Measurements from ENCODE around the gene ZCCHC2.

ZCCHC2 gene

DNA sequence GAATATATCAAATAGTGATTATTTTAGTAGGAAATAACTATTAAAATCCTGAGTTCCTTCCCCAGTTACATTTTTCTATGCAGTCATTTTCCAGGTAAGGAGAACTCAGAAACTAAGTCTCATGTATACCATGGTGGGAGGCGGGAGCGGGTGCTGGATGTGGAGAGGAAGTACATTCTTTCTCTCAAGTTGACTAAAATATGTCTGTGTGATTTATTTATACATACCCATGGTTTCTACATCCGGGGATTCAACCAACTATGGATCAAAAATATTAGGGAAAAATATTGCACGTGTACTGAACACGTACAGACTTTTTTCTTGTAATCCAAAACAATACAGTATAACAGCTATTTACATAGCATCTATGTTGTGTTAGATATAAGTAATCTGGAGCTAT, 6.8 kb downstream of the ZCCHC2 start:
- no peaks in the 10 kb centered on the region for H3K27me3 ChIP-seq
- TF ChIP-seq CTCF (IDR thresholded peaks at IDR 0.05): no peak
- H3K9me3 ChIP-seq: no peaks in the 10 kb centered on the region
- peak overlapping the region; percentile 43 to 45 for H3K27ac ChIP-seq
- H3K36me3 ChIP-seq: no peaks in the 10 kb centered on the region
- H3K4me1 ChIP-seq: peaks cover 0 to 83% (median 29%) of the 10 kb centered on the region in 4 donors
- intact Hi-C loops (cut with DNase I; ENCODE audit: low total_unique reads): loop anchor here (5.0 to 10.0 kb wide), 4 partner anchors 188 to 895 kb away; partner anchors contain the start of genes PHLPP1, PIGN, RELCH and VPS4B
- DNase-seq: no peak
- H3K4me3 ChIP-seq: no peak overlapping the region

DNA sequence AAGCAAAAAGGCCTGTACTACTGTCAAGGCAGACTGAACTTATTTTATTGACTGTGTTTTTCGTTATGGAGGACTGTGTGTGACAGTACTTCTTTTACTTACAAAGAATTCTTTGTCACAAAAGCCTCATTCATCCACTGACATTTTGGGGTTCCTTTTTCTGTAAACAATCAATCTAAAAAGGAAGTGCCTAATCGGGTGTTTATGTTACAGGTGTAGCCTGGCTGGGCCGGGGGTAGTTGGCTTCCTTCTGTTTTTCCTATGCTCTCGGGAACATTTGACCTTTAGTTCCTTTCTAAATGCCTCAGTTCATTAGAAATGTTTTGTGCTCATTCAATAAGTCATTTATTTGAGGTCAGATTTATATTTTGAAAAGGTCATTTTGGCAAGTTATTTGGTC, 8.3 kb downstream of the ZCCHC2 start:
- Histone ChIP-seq H3K36me3 (no peaks in the 10 kb centered on the region), H3K27ac (peak overlapping the region; percentile 13 to 43), H3K4me3 (no peak overlapping the region), H3K4me1 (peaks cover 0 to 89% (median 30%) of the 10 kb centered on the region in 4 donors), H3K27me3 (no peaks in the 10 kb centered on the region), H3K9me3 (no peaks in the 10 kb centered on the region)
- no peak for DNase-seq
- TF ChIP-seq CTCF (IDR thresholded peaks at IDR 0.05): no peak
- intact Hi-C loops (cut with DNase I; ENCODE audit: low total_unique reads): loop anchor here (10.0 kb wide), 1 partner anchor 54 kb away; no protein-coding TSS in a partner anchor

- H3K4me3 ChIP-seq: no peak overlapping the region
- DNase-seq: no peak
- no peak for TF ChIP-seq CTCF (IDR thresholded peaks at IDR 0.05)
- H3K36me3 ChIP-seq: no peaks in the 10 kb centered on the region
- peaks cover 0 to 94% (median 30%) of the 10 kb centered on the region in 4 donors for H3K4me1 ChIP-seq
- H3K27me3 ChIP-seq: no peaks in the 10 kb centered on the region
- peak overlapping the region in 1 of 2 donors; percentile 43 for H3K27ac ChIP-seq
- intact Hi-C loops (cut with DNase I; ENCODE audit: low total_unique reads): loop anchor here (10.0 kb wide), 1 partner anchor 53 kb away; no protein-coding TSS in a partner anchor
- no peaks in the 10 kb centered on the region for H3K9me3 ChIP-seq
Observed at GRCh38 chr18:62531931-62532330, 9.1 kb downstream of the ZCCHC2 start.

DNA sequence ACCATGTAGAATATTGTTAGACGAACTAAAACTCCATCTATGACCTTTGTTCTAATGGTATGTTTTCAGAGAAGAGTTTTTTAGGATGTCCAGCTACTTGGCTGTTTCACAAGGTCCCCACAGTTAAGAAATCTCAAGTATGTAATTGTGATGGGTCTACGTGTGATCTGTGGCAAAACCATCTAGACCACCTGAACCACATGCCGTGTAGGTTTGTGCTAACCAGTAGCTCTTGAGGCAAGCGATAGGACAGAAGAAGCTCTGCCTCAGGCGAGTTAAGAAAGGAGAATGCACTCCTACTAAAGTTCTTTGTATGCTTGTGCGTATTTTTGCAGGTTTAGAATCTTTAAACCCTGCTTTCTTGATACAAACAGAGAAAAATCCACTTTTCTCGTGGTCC, 13.2 kb downstream of the ZCCHC2 start:
- Histone ChIP-seq H3K9me3 (no peaks in the 10 kb centered on the region), H3K4me3 (no peak overlapping the region), H3K27me3 (no peaks in the 10 kb centered on the region), H3K27ac (no peak overlapping the region), H3K36me3 (peaks cover 0 to 12% (median 0%) of the 10 kb centered on the region in 3 donors), H3K4me1 (peaks cover 0 to 73% (median 25%) of the 10 kb centered on the region in 4 donors)
- intact Hi-C loops (cut with DNase I; ENCODE audit: low total_unique reads): loop anchor here (10.0 kb wide), 1 partner anchor 49 kb away; no protein-coding TSS in a partner anchor
- TF ChIP-seq CTCF (IDR thresholded peaks at IDR 0.05): no peak
- DNase-seq: no peak

- no peak overlapping the region for H3K27ac ChIP-seq
- TF ChIP-seq CTCF (IDR thresholded peaks at IDR 0.05): no peak
- no peaks in the 10 kb centered on the region for H3K27me3 ChIP-seq
- H3K36me3 ChIP-seq: peaks cover under 1 to 15% (median under 1%) of the 10 kb centered on the region in 3 donors
- DNase-seq: no peak
- no peak overlapping the region for H3K4me3 ChIP-seq
- H3K9me3 ChIP-seq: no peaks in the 10 kb centered on the region
- H3K4me1 ChIP-seq: peaks cover 0 to 68% (median 20%) of the 10 kb centered on the region in 4 donors
- intact Hi-C loops (cut with DNase I; ENCODE audit: low total_unique reads): loop anchor here (10.0 kb wide), 1 partner anchor 48 kb away; no protein-coding TSS in a partner anchor
Observed at GRCh38 chr18:62537042-62537894, 14.4 kb downstream of the ZCCHC2 start.

All from tibial artery (tissue), 4 donors.